Stimulated activated CD4-positive, alpha-beta T cell treated with anti-CD3 and anti-CD28 coated beads, Interleukin-15, amount 100 ng/mL, for 24 hours (primary cell): ENCODE measurements around the gene SSUH2.

Experiments used
- DNase-seq: peaks from one replicate; pipeline ENCODE4 v3.0.0-alpha.2; 2020

The SSUH2 gene

GRCh38 chr3:8578282-8578681 is 66.3 kb downstream of the SSUH2 start:
- no peak for DNase-seq

- DNase-seq: no peak
Measured at GRCh38 chr3:8576841-8577571, 67.6 kb downstream of the SSUH2 start.

DNA sequence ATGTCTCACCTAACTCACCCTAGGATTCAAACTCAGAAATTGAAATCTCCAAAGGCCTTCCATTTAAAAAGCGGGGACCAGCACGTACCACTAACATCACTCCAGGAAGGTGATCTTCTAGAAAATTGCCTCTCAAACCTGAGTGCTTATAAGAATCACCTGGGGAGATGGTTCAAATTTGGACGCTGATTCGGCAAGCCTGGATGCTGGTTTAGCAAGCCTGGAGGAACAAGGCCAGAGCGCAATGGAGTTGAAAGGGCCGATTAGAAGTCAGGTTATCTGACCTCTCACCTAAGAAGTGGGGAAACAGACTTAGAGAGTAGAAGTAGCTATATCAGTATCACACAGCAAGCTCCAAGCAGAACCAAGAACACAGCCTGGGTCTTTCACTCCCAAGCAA is 68.2 kb downstream of the SSUH2 start:
- no peak for DNase-seq

DNA sequence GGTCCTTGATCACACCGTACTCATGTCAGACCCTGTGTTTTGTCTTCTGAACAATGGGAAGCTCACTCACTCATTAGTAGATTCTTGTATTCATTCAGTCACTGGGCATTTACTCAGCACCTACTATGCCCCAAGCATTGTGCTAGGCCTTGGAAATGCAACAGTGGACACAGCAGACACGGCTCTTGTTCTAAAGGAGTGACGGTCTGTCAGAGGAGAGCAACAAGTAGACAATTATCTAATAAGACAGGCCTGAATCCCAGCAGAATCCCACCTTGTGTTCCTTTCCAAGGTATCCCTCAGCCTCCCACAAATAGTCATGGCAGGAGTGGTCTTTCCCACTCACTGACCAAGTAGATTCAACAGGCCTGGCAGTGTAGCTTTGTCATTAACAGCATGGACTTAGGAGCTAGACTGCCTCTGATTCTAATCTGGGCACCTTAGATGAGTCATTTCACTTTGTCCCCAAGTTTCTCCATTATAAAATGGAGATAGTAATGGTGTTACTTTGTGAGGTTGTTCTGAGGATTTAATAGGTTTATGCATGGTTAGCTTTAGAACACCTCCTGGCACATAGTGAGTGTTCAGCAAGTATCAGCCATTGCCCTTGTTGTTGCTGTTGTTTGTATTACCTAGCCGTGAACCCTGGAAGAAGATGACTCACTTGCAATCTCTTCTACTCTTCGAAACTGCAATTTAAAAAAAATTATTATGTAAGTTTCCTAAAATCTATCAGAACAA is 69.1 kb downstream of the SSUH2 start:
- DNase-seq: no peak

DNA sequence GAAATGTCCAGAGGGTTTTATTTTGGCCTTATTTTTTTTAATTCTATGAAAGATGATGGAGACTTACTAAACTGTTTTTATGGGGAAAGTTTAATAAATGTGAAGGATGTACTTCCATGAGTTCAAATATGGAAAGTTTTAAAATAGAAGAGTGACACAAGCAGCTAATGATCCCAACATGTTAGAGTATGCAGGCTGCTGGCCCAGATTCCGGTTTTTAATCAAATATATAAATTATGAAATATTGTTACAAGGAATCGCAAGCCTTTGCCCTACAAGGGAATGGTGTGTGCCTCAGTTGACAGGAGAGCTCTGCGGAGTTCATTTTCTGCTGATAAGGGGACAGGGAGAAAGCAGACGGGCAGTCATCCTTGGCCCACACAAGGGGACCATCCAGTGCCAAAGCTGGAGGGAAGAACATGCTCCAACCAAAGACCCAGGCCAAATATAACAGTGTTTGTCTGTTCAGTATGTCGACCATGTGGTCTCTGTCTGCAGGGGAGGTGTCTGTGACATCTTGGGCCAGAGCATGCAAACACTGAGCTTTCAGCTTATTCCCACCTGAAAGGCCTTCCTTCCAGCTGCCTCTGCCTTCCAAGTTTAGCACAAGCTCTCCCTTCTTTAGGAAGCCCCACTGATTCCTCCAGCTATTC is 69.8 kb downstream of the SSUH2 start:
- no peak for DNase-seq

DNA sequence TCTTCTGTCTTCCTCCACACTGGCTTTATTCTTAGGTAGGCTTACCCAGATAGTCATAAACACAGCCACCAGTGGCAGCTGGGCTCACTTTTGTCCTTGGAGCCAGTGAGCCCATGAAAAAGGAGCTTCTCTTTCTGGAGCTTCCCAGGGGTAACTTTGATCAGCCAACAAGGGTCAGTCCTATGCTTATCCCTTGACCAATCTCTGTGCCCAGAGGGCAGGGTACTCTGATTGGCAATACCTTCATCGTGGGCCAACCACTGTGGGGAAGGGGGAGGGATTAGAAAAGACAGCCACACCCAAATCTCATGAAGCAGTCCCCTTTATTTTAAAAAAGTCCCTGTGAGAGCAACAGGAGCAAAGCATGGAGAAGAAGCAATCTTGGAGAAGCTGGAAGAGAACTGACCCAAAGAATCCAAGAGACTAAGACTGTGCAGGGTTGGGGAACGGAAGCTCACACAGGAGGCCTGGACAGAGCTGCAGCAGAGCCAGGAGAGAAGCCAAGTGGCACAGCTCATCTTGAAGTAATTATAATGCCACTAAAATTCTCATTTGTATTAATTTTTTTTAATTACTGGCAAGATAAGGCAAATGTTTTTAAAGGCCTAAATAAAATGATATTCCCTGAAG is 70.4 kb downstream of the SSUH2 start:
- no peak for DNase-seq

- no peak for DNase-seq
Measured at GRCh38 chr3:8573342-8573926, 71.2 kb downstream of the SSUH2 start.

DNA sequence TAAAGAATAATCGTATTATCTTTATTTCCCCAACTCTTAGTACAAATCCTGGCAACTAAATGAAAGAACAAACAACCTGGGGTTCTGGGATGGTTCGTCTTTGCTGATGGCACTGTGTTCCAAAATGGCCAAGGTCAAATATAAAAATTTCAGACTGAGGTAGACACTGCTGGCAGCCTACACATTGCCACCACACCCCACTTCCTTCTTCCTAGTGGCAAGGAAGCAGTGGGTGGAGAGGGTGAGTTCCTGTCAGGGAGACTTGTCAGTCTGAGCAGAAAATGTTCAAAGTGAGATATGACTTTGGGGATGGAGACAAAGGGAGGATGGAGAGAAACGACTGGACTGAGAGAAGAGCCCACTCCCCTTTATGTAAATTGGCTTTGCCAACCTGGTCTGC is 73.3 kb downstream of the SSUH2 start:
- DNase-seq: peak; percentile 9
